HG03196 (cell line): ENCODE results near the gene PRRT3.

ENCODE experiments used
- ATAC-seq: cut with Tn5 transposase; IDR thresholded peaks from one replicate; pipeline ENCODE4 v1.9.1; 2021; ENCODE audit not compliant: unreplicated experiment

PRRT3 gene

DNA sequence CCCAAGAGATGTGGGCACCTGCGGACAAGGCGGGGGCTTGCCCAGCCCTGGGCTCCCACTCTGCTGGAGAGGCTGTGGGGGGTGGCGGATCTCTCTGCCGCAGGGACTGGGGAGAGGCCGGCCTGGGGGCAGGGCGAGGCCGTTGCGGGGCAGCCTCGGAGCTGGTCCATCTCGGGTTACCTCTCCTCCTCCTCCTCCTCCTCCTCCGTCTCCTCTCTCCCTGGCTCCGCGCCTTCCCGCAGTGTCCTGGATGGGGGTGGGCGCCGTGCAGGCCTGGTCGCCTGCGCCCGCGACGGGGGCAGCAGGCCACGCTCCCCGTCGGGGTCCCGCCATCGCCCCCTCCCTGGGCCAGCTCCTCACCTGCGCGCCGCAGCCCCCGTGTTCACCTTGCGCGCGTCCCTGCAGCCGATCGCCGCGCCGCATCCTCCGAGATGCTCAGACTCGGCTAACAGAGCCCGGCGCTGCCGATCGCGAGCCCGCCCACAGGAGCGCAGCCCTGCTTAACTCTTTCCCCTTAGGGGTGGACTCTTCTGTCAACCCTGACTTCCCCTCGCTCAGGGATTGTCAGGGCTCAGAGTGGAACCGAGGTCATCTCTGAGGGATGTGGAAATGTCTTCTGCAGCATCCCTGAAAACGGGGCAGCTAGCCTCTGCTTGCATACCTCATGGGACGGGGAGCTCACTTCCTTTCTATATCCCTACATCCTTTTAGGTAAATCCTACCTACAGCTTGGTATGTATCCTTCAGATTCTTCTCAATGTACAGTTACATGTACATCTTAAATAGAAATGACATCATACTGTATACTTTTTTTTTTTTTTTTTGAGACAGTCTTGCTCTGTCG lies at the start of gene PRRT3:
Gene PRRT3, minus strand, starts transcription at position 447 of the 844 bp plus-strand sequence. CDS start 2,293 bp downstream, outside the sequence.
- peak; percentile 49 for ATAC-seq

GRCh38 chr3:10000686-10001085 lies 48.5 kb upstream of the PRRT3 start:
- no peak for ATAC-seq

- ATAC-seq, result no peak
Measured at GRCh38 chr3:9994086-9994844, 42.1 kb upstream of the PRRT3 start.

DNA sequence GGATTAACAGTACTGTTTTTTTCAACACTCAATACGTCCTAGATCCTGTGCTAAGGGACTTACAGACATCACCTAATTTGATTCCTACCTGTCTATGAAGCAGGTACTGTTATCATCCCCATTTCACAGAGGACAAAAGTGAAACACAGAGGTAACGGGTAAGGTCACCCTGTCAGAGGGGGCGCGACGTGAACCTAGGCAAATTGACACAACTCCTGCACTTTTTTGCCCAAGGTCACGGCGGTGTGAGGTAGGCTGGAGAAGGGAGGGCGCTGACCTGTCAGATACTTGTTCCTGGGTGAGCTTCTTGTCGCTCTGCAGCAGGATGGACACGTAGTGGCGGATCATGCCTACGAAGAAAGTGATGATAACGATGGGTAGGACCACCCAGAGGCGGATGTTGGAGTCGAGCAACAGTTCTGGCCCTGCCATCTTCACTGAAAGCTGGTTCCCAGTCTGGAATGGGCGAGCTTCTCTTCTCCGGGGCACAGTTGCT lies 34.1 kb upstream of the PRRT3 start:
- ATAC-seq, result peak; percentile 26

DNA sequence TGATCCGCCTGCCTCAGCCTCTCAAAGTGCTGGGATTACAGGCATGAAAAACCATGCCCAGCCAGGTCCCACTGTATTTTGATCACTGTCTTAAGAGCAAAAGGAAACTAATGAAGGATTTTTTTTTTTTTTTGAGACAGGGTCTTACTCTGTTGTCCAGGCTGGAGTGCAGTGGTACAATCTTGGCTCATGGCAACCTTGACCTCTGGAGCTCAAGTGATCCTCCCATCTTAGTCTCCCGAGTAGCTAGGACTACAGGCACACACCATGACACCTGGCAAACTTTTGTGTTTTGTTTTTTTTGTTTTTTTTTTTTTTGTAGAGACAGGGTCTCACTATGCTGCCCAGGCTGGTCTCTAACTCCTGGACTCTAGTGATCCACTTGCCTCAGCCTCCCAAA lies 28.0 kb upstream of the PRRT3 start:
- ATAC-seq, result no peak

DNA sequence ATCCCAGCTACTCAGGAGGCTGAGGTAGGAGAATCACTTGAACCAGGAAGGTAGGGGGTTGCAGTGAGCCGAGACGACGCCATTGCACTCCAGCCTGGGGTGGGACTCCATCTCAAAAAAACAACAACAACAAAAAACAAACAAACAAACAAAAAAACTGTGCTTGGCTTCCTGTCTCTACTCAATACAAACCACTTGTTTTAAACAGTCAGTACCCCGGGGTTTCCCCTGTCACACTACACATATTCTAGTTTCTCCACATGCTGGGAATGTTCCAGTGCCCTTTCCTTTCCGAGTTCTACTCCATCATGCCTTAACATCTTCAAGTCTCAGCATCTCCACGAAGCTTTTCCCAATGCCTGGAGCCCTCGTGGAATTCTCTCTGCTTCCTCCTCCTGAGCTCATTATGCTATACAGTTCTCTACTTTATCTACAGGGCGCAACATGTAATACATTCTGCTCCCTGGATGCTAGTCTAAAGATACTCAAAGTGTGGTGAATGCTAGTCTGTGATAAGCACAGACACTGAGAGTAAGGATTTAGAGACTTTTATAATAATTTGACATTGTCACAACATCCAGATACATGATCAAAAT lies 26.6 kb upstream of the PRRT3 start:
- ATAC-seq, result no peak

DNA sequence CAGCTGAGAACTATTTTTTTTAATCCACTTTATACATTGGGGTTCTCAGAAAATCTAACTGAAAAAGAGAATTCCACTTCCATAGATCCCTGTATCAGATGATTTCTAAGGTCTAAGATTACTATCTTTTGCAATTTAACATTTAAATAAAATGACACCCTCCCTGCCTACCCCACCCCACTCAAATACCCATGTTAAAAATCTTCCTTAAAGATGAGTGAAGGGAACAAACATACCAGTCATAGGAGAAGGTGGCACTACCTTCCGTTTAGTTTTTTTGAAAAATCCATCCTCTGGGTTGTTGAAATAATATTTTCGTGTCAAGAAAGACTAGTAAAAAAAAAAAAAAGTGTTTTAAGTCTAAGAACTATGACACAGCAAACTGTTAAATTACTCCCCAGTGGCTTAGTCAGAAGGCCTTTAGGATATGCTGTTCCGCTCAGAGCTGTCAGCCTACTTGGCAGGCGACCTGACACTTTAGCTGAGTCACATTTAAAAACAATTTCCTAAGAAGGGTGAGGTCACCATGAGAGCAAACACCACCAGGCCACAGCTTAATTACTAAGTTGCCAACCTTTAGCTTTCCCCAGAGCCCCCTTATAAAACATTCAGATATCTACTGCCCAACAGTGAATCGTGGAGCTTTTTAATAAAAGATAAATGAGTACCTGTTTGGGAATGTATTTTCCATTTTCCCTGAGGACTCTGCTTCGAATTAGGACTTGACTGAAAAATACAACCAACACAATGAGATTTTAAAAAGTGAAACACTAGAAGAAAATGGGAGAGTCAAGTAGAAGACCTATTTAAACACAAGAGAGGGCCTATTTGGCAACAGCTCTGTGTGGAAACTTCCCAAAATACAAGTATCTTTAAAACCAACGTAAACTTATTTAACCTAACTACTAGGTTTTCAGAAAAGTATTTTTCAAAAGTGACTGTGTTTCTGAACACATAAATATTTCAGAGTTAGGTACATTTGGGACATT lies 24.8 kb upstream of the PRRT3 start:
- no peak for ATAC-seq

DNA sequence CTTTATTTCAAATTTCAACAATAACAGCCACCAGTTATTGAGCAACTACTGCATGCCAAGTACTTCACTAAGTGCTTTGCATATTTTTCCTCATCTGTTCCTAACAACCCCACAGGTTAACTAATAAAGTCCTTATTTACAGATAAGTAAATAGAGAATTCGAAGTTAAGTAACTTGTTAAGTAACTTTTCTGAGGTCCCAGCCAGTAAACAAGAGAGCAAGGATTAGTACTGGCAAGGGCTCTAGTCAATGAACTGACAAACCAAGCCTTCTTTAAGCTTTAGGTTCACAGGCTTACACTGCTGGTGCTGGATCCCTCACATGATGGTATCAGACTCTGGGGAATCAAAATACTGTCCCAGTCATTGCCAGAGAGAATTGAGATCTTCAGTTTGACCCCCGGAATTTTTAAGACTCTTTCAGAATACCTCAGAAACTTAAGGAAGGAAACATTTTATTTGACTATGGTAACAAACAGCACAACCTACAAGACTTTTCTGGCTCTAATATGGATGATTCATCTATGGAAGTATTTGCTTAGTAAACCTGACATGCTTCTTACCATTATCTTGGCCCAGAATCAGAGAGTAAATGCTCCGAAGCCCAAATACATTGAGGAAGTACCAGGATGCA lies 17.9 kb upstream of the PRRT3 start:
- no peak for ATAC-seq

- ATAC-seq, result no peak
Measured at GRCh38 chr3:9969632-9970019, 17.4 kb upstream of the PRRT3 start.

- ATAC-seq, result no peak
Measured at GRCh38 chr3:9966841-9967240, 14.6 kb upstream of the PRRT3 start.

DNA sequence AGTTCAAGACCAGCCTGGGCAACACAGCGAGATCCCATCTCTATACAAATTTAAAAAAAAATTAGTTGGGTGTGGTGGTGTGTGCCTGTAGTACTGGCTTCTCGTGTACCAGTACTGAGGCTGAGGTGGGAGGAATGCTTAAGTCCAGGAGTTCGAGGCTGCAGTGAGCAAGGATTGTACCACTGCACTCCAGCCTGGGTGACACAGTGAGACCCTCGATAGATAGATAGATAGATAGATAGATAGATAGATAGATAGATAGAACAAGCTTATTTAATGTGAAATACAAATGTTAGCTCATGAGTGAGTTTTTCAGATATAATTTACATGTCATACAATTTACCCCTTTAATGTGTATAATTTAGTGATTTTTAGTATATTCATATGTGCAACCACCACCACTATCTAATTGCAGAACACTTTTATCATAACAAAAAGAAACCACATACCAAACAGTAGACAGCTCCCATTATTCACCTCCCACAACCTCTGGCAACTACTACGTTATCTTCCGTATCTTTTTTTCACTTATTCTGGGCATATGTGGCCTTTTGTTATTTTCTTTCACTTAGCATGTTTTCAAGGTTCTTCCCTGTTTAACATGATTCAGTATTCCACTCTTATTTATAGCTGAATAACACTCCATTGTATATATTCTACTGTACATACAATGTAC lies 13.1 kb upstream of the PRRT3 start:
- ATAC-seq, result no peak

- no peak for ATAC-seq
Measured at GRCh38 chr3:9957214-9957613, 5.0 kb upstream of the PRRT3 start.

DNA sequence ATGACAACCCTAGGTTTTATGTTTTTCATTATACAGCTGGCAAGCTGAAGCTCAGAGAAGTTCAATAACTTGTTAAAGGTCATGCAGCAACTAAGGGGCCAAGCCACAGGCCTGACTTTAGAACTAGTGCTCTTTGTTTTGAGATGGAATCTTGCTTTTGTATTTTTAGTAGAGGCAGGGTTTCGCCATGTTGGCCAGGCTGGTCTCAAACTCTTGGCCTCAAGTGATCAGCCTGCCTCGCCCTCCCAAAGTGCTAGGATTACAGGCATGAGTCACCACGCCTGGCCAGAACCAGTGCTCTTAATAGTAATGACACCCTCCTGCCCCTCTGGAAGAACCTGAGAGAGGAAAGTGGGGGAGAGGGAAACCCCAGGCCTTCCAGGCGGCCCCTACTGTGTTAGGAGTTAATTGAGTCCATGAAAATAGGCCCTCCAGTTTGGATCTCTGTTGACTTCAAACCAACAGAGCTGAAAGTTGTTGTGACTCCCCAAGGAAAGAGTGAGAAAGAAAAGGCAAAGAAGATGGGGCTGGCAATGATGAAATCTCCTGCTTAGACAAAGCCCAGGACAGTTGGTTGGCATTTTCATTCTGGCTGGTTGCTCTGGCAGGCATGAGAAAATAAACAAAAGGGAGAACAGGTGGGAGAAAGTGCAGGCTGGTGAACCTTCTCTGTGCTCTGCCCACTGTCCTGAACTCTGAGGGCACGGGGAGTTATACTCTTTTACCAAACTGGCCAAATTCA lies 3.6 kb upstream of the PRRT3 start:
- ATAC-seq, result no peak

DNA sequence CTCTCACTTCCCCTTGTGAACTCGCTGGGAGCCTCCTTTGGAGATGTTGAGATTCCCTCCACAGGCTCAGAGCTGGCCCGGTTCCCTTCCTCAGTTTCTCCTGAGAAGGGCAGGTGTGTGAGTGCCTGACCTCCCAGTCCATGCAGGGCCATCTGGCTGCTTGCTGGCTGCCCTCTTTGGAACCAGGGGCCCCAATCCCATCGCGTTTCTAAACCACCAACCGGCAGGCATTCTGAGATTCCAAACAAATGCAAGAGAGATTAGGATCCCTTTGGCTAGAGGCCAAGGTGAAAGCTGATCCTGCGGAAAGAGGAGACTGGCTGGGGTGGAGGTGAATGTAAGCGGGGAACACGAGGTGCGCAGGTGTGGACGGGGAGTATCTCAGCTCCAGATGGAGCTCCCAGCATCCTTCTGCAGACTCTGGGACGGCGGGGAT lies 2.9 kb upstream of the PRRT3 start:
- no peak for ATAC-seq

- no peak for ATAC-seq
Measured at GRCh38 chr3:9951598-9951961, 628 bp downstream of the PRRT3 start.

GRCh38 chr3:9951126-9951525 lies 1.1 kb downstream of the PRRT3 start:
- peak; percentile 49 for ATAC-seq

GRCh38 chr3:9949626-9950025 lies 2.6 kb downstream of the PRRT3 start:
- no peak for ATAC-seq

DNA sequence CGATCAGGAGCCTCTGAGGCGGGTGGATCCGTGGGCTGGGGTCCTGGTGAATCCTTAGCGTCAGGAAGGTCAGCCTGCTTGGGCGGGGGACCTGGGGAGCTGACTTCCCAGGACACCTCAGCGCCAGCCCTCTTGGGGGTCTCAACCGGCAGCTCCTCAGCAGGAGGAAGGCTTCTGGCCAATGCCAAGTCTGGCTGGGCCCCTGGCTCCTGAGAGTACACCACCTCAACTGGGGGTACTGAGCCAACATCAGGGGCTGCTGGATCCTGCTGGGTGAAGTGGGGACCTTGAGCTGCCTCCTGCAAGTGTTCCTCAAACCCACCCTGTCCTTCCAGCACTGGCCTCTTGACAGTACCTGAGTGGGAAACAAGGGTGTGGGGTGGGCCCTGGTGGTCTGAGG lies 3.1 kb downstream of the PRRT3 start:
- ATAC-seq, result no peak

GRCh38 chr3:9948586-9948985 lies 3.6 kb downstream of the PRRT3 start:
- ATAC-seq, result no peak
